ENCODE measurements around the gene WIZ. TPM values are rescaled to one million over a fixed set of nuclear protein-coding genes. Genes with fewer than 3 reads are reported as not detected.

Gene WIZ
- total RNA-seq, 2 experiments from 2014 or later: 21.2 to 22.6 TPM

DNA sequence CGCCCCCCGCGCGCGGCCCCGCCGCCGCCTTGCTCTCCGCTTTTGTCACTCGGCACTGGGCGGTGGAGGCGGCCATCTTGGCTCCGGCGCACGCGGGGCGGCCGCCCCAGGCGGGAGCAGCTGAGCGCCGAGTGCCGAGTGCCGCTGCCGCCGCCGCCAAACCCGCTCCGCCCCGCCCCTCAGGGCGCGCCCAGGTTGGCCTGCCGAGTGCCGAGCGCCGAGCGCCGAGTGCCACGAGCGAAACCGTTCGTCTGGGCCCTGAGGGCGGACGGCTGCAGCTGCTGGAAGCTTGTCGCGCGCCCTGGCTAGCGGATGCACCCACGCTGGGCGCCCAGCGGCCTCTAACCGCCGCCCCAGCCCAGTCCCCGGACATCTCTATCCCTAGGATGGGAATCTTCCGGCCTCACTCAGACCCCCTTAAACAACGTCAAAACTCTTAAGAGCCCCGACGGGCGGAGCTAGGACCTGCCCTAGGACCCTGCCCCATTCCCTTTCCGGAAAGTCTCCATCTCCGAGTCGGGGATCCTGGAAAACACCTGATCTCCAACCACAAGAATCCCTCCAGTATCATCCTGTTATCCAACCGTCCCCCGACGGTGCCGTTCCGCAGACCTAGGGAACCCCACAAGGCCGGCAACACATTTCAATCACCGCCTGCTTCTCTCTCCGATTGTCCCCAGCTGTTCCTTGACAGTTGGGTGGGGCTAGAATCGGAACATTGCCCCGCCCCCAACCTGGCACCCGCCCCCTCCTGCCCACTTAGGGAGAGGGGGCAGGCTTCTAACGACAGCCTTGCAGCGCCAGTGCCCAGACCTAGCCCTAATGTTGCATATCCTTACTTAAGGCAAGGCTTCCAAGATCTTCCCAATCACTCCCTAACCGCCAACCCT is 16.9 kb downstream of the WIZ start:
- peak; percentile 87 for ATAC-seq
- peak; percentile 97 for DNase-seq
- Mint-ChIP-seq H3K36me3 (ENCODE audit: low read depth) (peaks cover 13% of the 10 kb centered on the region), H3K27ac (peak overlapping the region; percentile 91), H3K4me3 (peak overlapping the region; percentile 87), H3K4me1 (peaks cover 26% of the 10 kb centered on the region), H3K9me3 (ENCODE audit: low read depth) (no peaks in the 10 kb centered on the region), H3K27me3 (no peaks in the 10 kb centered on the region)
- ChIA-PET CTCF (interaction anchor here (1.3 to 5.2 kb wide), 2 partner anchors 14 to 123 kb away, joined by 5 to 41 read pairs; partner anchors contain the start of gene AKAP8L), POLR2A (interaction anchor here (1.6 to 2.9 kb wide), 2 partner anchors 15 to 53 kb away, joined by 5 to 19 read pairs; partner anchors contain the start of genes AKAP8 and AKAP8L)
- intact Hi-C loops (cut with DNase I, micrococcal nuclease): loop anchor here (1.0 to 5.0 kb wide), 9 partner anchors 14 to 404 kb away; partner anchors contain the start of genes AKAP8 (in 1 of the 2), BRD4 (in 1 of the 2) and WIZ (in 1 of the 2)

DNA sequence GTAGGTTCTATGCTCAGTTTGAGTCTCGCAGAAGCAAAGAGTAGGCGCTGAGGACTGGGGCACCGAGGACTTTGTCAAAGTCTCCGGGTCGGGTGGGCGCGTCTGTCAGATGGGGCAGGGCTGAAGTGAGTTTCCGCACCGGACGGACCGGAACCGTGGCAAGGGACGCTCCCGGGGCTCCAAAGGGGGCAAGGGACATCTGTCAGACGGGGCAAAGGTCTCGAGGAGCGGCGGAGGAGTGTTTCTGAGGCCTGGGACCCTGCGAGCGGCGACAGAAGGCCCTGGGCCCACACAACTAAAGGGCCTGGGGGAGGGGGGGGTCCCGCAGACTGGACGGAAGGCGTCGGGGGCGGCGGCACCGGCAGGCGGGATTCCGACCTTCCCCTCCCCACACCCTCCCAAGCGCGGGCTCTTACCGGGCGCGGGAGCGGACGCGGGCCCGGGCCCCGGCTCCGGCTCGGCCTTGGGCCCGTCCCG is 17.7 kb downstream of the WIZ start:
- Mint-ChIP-seq H3K4me3 (peak overlapping the region; percentile 93), H3K27me3 (no peaks in the 10 kb centered on the region), H3K36me3 (ENCODE audit: low read depth) (peaks cover 19% of the 10 kb centered on the region), H3K27ac (peak overlapping the region; percentile 91), H3K9me3 (ENCODE audit: low read depth) (no peaks in the 10 kb centered on the region), H3K4me1 (peaks cover 26% of the 10 kb centered on the region)
- POLR2A ChIA-PET: interaction anchor here (1.6 to 2.9 kb wide), 2 partner anchors 14 to 53 kb away, joined by 5 to 19 read pairs; partner anchors contain the start of genes AKAP8 and AKAP8L
- CTCF ChIA-PET: interaction anchor here (1.0 to 5.2 kb wide), 3 partner anchors 13 to 124 kb away, joined by 5 to 41 read pairs (median 6); partner anchors contain the start of gene AKAP8L
- ATAC-seq (peak; percentile 15), DNase-seq (peak; percentile 56)
- intact Hi-C loops (cut with DNase I, micrococcal nuclease): loop anchor here (1.0 to 5.0 kb wide), 9 partner anchors 13 to 405 kb away; partner anchors contain the start of genes AKAP8 (in 1 of the 2), BRD4 (in 1 of the 2) and WIZ (in 1 of the 2)

DNA sequence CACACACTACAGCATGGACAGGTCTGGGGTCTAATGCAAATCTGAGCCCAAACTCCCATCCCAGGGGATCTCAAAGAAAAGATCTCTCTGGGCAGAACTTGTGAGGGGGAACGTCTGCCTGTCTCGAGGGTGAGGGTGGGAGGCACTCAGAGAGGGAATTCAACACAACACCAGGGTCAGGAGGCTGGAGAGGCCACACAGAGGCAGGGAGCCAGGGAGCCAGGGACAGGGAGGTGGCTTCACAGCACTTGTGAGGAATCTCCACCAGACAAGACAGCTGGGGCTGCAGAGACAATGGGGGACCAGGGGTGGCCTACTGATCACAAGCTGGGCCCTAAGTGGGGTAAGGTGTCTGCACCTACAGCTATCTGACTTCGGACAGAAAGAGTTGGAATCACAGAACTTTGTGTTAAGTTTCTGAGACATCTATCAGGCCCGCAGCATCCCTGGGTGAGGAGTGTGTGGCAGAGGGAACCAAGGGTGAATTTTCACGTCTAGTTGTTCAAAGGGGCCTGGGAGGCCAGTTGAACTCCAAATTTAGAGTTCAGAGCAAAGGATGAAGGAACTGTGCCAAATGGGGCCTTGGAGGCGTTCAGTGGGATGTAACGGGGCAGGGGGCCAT is 18.2 kb downstream of the WIZ start:
- CTCF ChIA-PET: interaction anchor here (0.6 to 2.1 kb wide), 4 partner anchors 12 to 307 kb away, joined by 3 to 10 read pairs (median 5); partner anchors contain the start of gene AKAP8L
- H3K4me1 Mint-ChIP-seq: peaks cover 26% of the 10 kb centered on the region
- intact Hi-C loops (cut with DNase I, micrococcal nuclease): loop anchor here (1.0 to 5.0 kb wide), 9 partner anchors 12 to 405 kb away; partner anchors contain the start of genes AKAP8 (in 1 of the 2), BRD4 (in 1 of the 2) and WIZ (in 1 of the 2)
- POLR2A ChIA-PET: interaction anchor here (2.9 kb wide), 1 partner anchor 13 kb away, joined by 19 read pairs; the partner anchor contains the start of gene AKAP8L
- DNase-seq: no peak
- H3K27me3 Mint-ChIP-seq: no peaks in the 10 kb centered on the region
- H3K4me3 Mint-ChIP-seq: peak overlapping the region; percentile 93
- ATAC-seq: no peak
- H3K36me3 Mint-ChIP-seq (ENCODE audit: low read depth): peaks cover 25% of the 10 kb centered on the region
- H3K9me3 Mint-ChIP-seq (ENCODE audit: low read depth): no peaks in the 10 kb centered on the region
- H3K27ac Mint-ChIP-seq: peak overlapping the region; percentile 91

DNA sequence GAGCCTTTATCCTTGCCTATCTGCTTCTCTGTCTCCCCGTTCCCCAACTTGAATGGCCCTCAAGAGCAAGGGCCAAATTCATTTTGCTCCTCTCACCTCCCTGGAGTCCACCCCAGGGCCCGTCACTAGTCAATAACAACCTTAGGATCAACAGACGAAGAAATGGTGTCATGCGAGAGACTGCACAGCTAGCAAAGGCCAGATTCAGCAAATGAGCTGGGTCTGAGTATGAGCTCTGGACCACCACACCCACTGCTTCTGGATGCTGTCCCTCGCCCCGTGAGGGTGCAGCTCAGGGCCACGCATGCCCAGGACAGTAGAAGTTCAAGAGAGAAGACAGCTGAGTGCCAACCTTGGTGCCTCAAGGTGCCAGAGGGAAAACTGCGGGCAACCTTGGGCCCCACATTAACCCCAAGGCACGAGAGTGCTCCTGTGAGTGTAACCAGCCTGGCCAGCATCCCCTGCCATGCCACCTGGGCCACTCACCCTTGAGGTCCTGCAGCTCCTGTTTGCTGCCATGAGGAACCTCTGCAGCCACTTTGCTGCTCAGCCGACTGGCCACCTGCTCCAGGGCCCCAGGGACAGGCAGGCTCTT is 19.1 kb downstream of the WIZ start:
- Mint-ChIP-seq H3K36me3 (ENCODE audit: low read depth) (peaks cover 32% of the 10 kb centered on the region), H3K27ac (peak overlapping the region; percentile 91), H3K9me3 (ENCODE audit: low read depth) (no peaks in the 10 kb centered on the region), H3K4me1 (peaks cover 23% of the 10 kb centered on the region), H3K27me3 (no peaks in the 10 kb centered on the region), H3K4me3 (peak overlapping the region; percentile 93)
- intact Hi-C loops (cut with DNase I, micrococcal nuclease): loop anchor here in 1 of 2 experiments (5.0 kb wide), 1 partner anchor 98 kb away; the partner anchor contains the start of gene BRD4
- POLR2A ChIA-PET: interaction anchor here (1.2 kb wide), 1 partner anchor 12 kb away, joined by 4 read pairs; the partner anchor contains the start of gene AKAP8L
- ATAC-seq (no peak), DNase-seq (no peak)
- CTCF ChIA-PET: interaction anchor here (1.0 to 2.1 kb wide), 2 partner anchors 11 to 306 kb away, joined by 4 to 10 read pairs; partner anchors contain the start of gene AKAP8L

DNA sequence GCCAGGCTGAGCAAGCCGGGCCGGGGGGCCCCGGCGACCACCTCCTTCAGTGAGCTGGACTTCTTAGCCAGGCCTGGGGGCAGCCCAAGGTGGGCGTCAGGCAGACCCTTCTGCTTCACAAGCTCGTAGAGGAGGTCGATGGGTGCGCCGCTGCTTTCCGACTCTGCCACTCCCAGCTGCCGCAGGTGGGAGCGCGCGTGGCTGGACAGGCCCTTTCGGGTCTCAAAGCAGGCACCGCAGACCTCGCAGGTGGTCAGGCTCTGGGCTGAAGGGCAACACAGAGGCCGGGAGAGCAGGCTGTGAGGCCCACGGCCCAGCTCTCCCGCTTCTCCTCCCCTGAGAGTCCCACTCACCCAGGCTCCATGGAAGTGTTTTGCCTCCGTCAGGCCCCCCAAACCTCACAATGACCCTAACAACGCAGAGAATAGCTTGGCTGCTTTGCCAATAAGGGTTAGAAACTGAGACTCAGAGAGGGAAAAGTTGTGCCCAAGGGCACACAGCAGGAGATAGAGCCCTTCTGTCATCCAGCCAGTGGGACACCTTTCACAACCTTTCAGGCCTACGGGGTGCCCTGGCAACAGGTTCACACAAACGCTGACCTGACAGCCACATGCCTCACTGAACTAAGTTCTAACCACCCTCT is 19.8 kb downstream of the WIZ start:
- Mint-ChIP-seq H3K4me3 (no peak overlapping the region), H3K27ac (no peak overlapping the region), H3K27me3 (no peaks in the 10 kb centered on the region), H3K4me1 (peaks cover 23% of the 10 kb centered on the region), H3K36me3 (ENCODE audit: low read depth) (peaks cover 34% of the 10 kb centered on the region), H3K9me3 (ENCODE audit: low read depth) (no peaks in the 10 kb centered on the region)
- DNase-seq: no peak
- ChIA-PET POLR2A (interaction anchor here (1.2 to 1.4 kb wide), 3 partner anchors 11 to 13 kb away, joined by 3 to 4 read pairs (median 4); partner anchors contain the start of gene AKAP8L), CTCF (interaction anchor here (2.1 kb wide), 1 partner anchor 10 kb away, joined by 10 read pairs; the partner anchor contains the start of gene AKAP8L)
- intact Hi-C loops (cut with DNase I, micrococcal nuclease): loop anchor here in 1 of 2 experiments (5.0 kb wide), 1 partner anchor 98 kb away; the partner anchor contains the start of gene BRD4
- no peak for ATAC-seq

DNA sequence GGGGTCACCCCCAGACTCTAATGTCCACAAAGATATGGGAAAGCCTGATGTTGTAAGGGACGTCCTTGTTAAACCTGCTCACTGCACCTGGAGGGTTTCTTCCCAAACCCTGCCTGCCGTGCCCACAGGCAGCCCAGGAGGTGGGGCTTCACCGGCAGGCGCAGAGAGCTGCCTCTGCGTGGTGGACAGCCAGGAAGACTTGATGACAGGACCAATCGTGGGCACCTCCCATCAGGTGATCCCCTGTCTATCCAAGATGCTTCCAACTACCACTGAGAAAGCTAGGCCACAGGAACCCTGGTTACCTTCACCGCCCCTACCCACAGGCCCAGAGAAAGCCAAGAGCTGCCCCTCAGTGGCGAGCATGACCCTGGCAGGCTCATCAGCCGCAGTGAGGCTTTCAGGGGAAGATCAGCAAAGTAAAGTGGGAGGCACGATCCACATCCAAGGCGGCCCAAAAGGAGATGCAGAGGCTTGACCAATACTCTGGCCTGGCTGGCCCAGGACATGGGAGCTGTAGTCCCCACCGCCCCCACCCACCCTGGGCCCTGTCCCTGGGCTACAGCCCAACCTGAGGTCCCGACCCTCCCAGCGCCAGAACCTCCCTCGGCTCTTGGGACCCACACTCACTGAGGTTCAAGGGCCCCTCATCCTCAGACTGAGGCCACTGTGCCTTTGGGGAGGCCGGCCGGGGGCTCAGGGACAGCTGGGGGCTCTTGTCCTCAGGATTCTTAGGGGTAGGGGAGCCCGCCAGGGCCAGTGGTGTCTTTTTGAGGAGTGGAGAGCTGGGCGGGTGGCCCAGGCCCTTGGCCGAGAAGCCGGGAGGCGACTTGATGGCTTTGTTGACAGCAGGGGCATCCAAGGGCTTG is 20.6 kb downstream of the WIZ start:
- Mint-ChIP-seq H3K4me3 (no peak overlapping the region), H3K4me1 (peaks cover 23% of the 10 kb centered on the region), H3K36me3 (ENCODE audit: low read depth) (peaks cover 36% of the 10 kb centered on the region), H3K27ac (no peak overlapping the region), H3K27me3 (no peaks in the 10 kb centered on the region), H3K9me3 (ENCODE audit: low read depth) (no peaks in the 10 kb centered on the region)
- CTCF ChIA-PET: interaction anchor here (1.6 to 2.1 kb wide), 2 partner anchors 10 kb away, joined by 5 to 10 read pairs; partner anchors contain the start of gene AKAP8L
- DNase-seq (no peak), ATAC-seq (no peak)
- intact Hi-C loops (cut with DNase I, micrococcal nuclease): no loop called here
- POLR2A ChIA-PET: interaction anchor here (1.1 to 1.4 kb wide), 3 partner anchors 10 to 34 kb away, joined by 3 to 4 read pairs (median 3); partner anchors contain the start of gene AKAP8L

DNA sequence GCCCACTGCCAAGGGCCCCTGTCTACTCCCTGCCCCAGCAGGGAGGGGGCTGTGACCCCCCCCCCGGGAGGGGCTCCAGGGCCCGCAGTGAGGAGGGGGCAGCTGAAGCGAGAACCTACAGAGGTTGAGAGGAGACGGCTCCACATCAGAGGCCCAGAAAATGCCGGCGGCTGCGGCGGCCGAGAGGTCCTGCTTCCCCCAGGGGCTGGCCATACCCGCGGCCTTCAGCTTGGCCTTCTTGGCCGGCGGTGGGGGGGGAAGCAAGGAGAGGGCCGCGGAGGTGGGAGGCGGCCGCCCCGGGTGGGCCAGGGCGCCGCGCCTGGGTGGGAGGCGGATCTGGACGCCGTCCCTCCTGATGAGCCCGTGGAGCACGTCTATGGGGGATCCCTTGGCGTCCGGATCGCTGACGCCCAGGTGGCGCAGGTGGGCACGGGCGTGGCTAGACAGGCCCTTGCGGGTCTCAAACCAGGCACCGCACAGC is 21.7 kb downstream of the WIZ start:
- ATAC-seq: no peak
- no peak overlapping the region for H3K27ac Mint-ChIP-seq
- intact Hi-C loops (cut with DNase I, micrococcal nuclease): no loop called here
- H3K4me1 Mint-ChIP-seq: peaks cover 16% of the 10 kb centered on the region
- no peaks in the 10 kb centered on the region for H3K27me3 Mint-ChIP-seq
- DNase-seq: no peak
- no peak overlapping the region for H3K4me3 Mint-ChIP-seq
- POLR2A ChIA-PET: no interaction called here
- H3K9me3 Mint-ChIP-seq (ENCODE audit: low read depth): no peaks in the 10 kb centered on the region
- peaks cover 46% of the 10 kb centered on the region for H3K36me3 Mint-ChIP-seq (ENCODE audit: low read depth)
- CTCF ChIA-PET: interaction anchor here (1.6 kb wide), 1 partner anchor 8 kb away, joined by 5 read pairs; no protein-coding TSS in a partner anchor

DNA sequence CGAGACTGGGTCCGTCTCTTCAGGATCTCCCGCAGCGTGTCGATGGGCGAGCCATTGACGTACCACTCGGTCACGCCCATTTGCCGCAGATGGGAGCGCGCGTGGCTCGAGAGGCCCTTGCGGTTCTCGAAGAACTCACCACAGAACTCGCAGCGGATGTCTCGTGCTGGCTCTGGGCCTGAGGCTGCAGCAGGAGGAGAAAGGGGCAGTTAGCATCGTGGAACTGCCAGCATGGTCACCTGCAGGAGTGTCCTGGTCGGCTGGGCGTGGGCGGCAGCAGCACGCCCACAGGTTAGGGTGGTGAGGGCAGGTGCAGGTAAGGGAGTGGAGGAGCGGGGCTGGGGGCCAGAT is 22.4 kb downstream of the WIZ start:
- intact Hi-C loops (cut with DNase I, micrococcal nuclease): no loop called here
- DNase-seq: no peak
- Mint-ChIP-seq H3K4me3 (no peak overlapping the region), H3K27me3 (no peaks in the 10 kb centered on the region), H3K36me3 (ENCODE audit: low read depth) (peaks cover 51% of the 10 kb centered on the region), H3K4me1 (peaks cover 15% of the 10 kb centered on the region), H3K9me3 (ENCODE audit: low read depth) (no peaks in the 10 kb centered on the region), H3K27ac (no peak overlapping the region)
- ChIA-PET CTCF (no interaction called here), POLR2A (no interaction called here)
- no peak for ATAC-seq

DNA sequence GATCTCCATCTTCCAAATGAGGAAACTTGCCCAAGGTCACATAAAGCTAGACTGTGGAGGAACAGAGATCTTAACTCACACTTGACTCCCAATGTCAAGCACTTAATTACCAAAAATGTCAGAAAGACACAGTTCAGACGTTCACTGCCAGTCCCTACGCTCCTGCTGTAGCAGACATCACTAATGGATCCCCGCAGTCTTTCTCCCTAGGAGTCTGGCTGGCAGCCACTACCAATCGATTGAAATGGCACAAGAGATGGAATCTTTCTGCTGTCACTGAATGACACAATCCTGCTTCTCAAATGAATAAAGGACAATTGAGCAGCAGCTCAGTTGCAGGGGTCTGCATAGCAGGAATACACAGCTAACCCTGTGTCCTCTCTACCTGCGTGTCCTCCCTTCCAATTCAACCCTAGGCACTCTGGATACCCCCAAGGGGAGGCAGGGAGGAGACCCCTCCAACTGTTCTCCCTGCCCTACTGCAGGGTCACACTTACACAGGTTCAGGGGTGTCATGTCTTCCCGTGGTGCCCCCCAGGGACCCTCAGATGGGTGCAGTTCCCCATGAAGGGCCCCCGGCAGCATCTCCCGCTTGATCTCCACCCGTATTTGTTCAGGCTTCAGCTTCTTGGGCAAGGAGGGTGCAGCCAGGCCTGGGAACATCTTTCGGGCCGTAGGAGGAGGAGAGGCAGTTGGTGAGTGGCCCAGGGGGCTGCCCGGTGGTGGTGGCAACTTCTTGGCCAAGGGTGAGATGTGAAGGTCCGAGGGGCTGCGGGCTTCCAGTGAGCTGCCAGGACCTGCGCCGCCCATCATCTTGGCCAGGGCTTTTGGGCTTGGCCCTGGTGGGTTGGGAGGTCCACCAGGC is 23.0 kb downstream of the WIZ start:
- no peaks in the 10 kb centered on the region for H3K9me3 Mint-ChIP-seq (ENCODE audit: low read depth)
- POLR2A ChIA-PET: no interaction called here
- CTCF ChIA-PET: no interaction called here
- H3K4me3 Mint-ChIP-seq: no peak overlapping the region
- H3K27ac Mint-ChIP-seq: no peak overlapping the region
- no peaks in the 10 kb centered on the region for H3K27me3 Mint-ChIP-seq
- peaks cover 50% of the 10 kb centered on the region for H3K36me3 Mint-ChIP-seq (ENCODE audit: low read depth)
- DNase-seq: peak; percentile 36
- peaks cover 15% of the 10 kb centered on the region for H3K4me1 Mint-ChIP-seq
- ATAC-seq: peak; percentile 63
- intact Hi-C loops (cut with DNase I, micrococcal nuclease): no loop called here
